ENCODE results near the gene ACRBP. TPM values are rescaled to one million over a fixed set of nuclear protein-coding genes. Genes with fewer than 3 reads are reported as not detected.

Gene ACRBP
- total RNA-seq, 1 donor = not detected

DNA sequence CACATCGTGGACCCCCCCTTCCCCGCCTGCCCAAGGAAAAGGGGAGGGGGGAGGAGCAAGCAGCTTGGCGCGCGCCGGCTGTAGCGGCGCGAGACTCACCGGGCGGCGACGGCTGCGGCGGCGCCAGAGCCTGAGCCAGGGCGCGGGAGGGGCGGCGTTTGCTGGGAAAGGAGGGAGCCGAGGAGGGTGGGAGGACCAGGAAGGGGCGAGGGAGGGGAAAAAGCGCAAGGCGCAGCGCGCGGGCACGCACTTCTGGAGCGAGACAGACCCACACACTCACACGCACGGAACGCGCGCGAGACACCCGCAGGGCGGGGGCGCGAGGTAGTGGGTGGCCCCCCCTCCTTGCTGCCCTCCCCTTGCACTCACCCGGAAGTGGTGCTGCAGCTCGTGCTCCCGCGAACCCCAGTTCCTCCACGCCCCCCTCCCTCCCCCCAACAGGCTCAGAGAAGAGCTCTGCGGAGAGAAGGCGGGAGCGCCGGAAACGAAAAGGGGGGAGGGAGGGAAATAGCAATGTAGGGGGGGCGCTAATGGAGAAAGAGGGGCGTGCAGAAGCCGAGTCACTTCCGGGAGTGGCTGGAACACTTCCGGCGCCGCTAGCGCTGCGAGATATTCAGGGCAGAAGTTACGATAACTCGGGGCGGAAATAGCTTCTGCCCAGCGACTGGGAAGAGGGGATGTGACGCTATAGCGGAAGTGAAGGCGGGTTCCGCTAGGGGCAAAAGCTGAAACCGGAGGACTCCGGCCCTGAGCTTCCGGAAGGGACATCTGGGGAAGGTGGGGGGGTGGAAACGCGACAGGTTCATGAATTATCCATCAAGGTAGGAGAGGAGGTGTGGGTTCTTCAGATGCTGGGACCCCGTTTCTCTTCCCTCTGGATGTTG is 42.0 kb upstream of the ACRBP start, which contains the start of gene ZNF384:
Gene ZNF384, minus strand, starts transcription at position 377 of the 884 bp plus-strand sequence. CDS start 9,855 bp downstream, outside the sequence.
- TF ChIP-seq CTCF (IDR thresholded peaks at IDR 0.05; ENCODE audit: insufficient read depth, low read depth, low read length) = peak; percentile 7
- H3K4me3 ChIP-seq (ENCODE audit: low read depth, low read length) = peak within 1 kb of the TSS; percentile 97
- DNase-seq (ENCODE audit: low read depth) = peak; percentile 99

- peak overlapping the region; percentile 97 for H3K4me3 ChIP-seq (ENCODE audit: low read depth, low read length)
- no peak for TF ChIP-seq CTCF (IDR thresholded peaks at IDR 0.05; ENCODE audit: insufficient read depth, low read depth, low read length)
- no peak for DNase-seq (ENCODE audit: low read depth)
Observed at GRCh38 chr12:6688543-6688998, 41.3 kb upstream of the ACRBP start.

DNA sequence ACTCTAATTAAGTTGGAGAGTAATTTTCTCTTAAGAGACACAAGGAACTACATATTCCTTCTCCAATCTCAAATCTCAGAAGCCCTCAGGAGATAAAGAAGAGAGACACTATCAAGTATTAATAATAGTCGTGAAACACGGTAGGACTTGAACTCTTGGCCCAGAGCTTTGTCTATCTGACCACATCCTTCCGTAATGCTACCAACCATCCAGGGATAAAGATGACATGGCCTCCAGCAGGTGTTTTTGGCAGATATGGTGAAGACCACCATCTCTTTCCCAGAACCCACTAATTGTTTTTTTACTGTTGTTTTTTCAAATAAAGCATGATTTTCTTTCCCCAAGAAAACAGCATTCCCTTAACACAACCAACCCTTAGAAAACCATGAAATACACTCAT is 38.6 kb upstream of the ACRBP start:
- H3K4me3 ChIP-seq (ENCODE audit: low read depth, low read length) = no peak overlapping the region
- no peak for TF ChIP-seq CTCF (IDR thresholded peaks at IDR 0.05; ENCODE audit: insufficient read depth, low read depth, low read length)
- DNase-seq (ENCODE audit: low read depth) = no peak

DNA sequence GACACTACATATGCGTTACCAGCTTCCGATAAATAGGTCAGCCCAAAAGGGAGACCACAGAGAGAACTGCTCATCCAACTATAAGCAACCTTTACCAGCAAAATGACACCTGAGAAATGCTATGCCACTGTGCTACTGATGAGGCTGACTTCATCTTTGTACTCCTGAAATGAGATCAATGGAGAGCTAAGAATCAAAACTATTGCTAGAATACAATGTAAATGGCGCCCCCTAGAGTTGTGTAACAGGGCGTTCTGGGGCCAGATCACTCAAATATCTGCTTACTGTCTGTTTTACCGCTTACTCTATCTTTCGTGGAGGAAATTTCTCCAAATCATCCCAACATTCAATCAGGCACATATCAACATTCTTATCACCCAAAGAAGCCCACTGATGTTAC is 37.4 kb upstream of the ACRBP start:
- H3K4me3 ChIP-seq (ENCODE audit: low read depth, low read length) = no peak overlapping the region
- TF ChIP-seq CTCF (IDR thresholded peaks at IDR 0.05; ENCODE audit: insufficient read depth, low read depth, low read length) = peak; percentile 40
- no peak for DNase-seq (ENCODE audit: low read depth)

DNA sequence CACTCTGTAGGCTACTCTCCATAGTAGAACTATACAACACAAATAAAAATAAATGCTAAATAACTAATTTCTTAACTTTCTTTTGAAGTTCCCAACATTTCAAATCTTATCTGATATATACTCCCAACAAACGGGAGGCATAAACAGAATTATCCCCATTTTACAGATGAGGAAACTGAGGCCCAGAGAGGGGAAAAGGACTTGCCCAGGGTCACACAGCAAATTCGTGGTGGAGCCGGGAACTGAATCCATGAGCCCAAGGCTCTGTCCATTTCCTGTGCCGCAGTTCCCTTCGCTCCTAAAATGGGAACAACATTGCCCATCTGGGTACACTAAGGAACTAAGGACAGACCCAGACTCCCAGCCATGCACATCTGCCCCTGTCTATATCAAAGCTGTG is 29.7 kb upstream of the ACRBP start:
- TF ChIP-seq CTCF (IDR thresholded peaks at IDR 0.05; ENCODE audit: insufficient read depth, low read depth, low read length) = no peak
- H3K4me3 ChIP-seq (ENCODE audit: low read depth, low read length) = no peak overlapping the region
- DNase-seq (ENCODE audit: low read depth) = no peak

DNA sequence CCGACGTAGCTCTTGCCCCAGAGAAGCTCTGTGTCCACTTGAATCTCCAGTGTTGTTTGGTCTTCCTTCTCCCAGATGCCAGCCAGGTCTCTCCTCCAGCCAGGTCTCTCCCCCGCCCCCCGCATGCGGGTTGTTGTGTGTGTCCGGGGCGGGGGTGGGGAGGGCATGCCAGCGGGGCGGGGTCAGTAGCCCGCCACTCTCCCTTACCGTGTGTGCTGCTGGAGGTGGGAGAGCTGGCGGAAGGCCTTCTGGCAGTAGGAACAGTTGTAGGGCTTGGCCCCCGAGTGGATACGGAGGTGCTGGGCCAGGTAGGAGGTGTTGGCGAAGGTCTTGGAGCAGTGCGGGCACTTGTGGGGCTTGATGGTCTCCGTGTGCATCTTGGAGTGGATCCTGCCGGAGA is 24.9 kb upstream of the ACRBP start:
- H3K4me3 ChIP-seq (ENCODE audit: low read depth, low read length) = no peak overlapping the region
- DNase-seq (ENCODE audit: low read depth) = no peak
- TF ChIP-seq CTCF (IDR thresholded peaks at IDR 0.05; ENCODE audit: insufficient read depth, low read depth, low read length) = no peak

Measured in fibroblast of villous mesenchyme (primary cell).